BLaER1 (cell line): ENCODE data around the gene NEGR1.
"Not testable (repeated sequence)": the region's sequence is repeated elsewhere in the genome, so short reads cannot be mapped to it uniquely, and the experiment has no call there.

Source experiments
- H3K27ac ChIP-seq: shearing (Covaris generic); formaldehyde crosslinking; 2 replicates; pipeline ENCODE4 v1.8.1; 2022
- H3K27me3 ChIP-seq: shearing (Covaris generic); formaldehyde crosslinking; 2 replicates; pipeline ENCODE4 v1.8.1; 2022
- H3K36me3 ChIP-seq: shearing (Covaris generic); formaldehyde crosslinking; 2 replicates; pipeline ENCODE4 v1.8.1; 2022
- H3K4me1 ChIP-seq: shearing (Covaris generic); formaldehyde crosslinking; 2 replicates; pipeline ENCODE4 v1.8.1; 2022
- H3K4me2 ChIP-seq: shearing (Covaris generic); formaldehyde crosslinking; 2 replicates; pipeline ENCODE4 v1.8.1; 2022
- H3K4me3 ChIP-seq: shearing (Covaris generic); formaldehyde crosslinking; 2 replicates; pipeline ENCODE4 v1.8.1; 2022
- H3K9ac ChIP-seq: shearing (Covaris generic); formaldehyde crosslinking; 2 replicates; pipeline ENCODE4 v1.8.1; 2022
- H3K9me3 ChIP-seq: shearing (Covaris generic); formaldehyde crosslinking; 2 replicates; pipeline ENCODE4 v1.8.1; 2022
- H4K20me1 ChIP-seq: shearing (Covaris generic); formaldehyde crosslinking; 2 replicates; pipeline ENCODE4 v1.8.1; 2022
- Cebpa-rat ChIP-seq: shearing (Covaris generic); IDR thresholded peaks from 2 replicates; pipeline ENCODE4 v1.8.1; 2022

The NEGR1 gene

GRCh38 chr1:72241397-72241796, 40.9 kb downstream of the NEGR1 start:
- TF ChIP-seq Cebpa-rat: no peak
- Histone ChIP-seq H3K4me1 (no peaks in the 10 kb centered on the region), H3K36me3 (no peaks in the 10 kb centered on the region)

GRCh38 chr1:72235931-72236330, 46.4 kb downstream of the NEGR1 start:
- H3K9me3 ChIP-seq, H3K9ac ChIP-seq, H3K27ac ChIP-seq, H3K4me3 ChIP-seq, H3K4me1 ChIP-seq, H3K4me2 ChIP-seq, H4K20me1 ChIP-seq, H3K36me3 ChIP-seq, H3K27me3 ChIP-seq: not testable (repeated sequence)

More at GRCh38 chr1:72241397-72241796, 40.9 kb downstream of the NEGR1 start:
- H4K20me1 ChIP-seq: no peaks in the 10 kb centered on the region
- H3K9ac ChIP-seq: no peak overlapping the region
- H3K4me2 ChIP-seq: no peak overlapping the region
- no peaks in the 10 kb centered on the region for H3K27me3 ChIP-seq
- no peak overlapping the region for H3K4me3 ChIP-seq
- no peaks in the 10 kb centered on the region for H3K9me3 ChIP-seq
- H3K27ac ChIP-seq: no peak overlapping the region

GRCh38 chr1:72235062-72235461, 47.3 kb downstream of the NEGR1 start:
- H3K4me3 ChIP-seq: no peak overlapping the region
- H3K27ac ChIP-seq: no peak overlapping the region
- H4K20me1 ChIP-seq: no peaks in the 10 kb centered on the region
- no peaks in the 10 kb centered on the region for H3K27me3 ChIP-seq
- no peaks in the 10 kb centered on the region for H3K9me3 ChIP-seq
- no peak overlapping the region for H3K9ac ChIP-seq
- H3K4me2 ChIP-seq: no peak overlapping the region
- TF ChIP-seq Cebpa-rat: no peak
- H3K36me3 ChIP-seq: no peaks in the 10 kb centered on the region
- no peaks in the 10 kb centered on the region for H3K4me1 ChIP-seq

GRCh38 chr1:72230746-72231145, 51.6 kb downstream of the NEGR1 start:
- Histone ChIP-seq H3K27me3 (no peaks in the 10 kb centered on the region), H3K9ac (no peak overlapping the region), H3K4me2 (no peak overlapping the region), H3K9me3 (no peaks in the 10 kb centered on the region), H3K4me1 (no peaks in the 10 kb centered on the region), H3K4me3 (no peak overlapping the region), H3K27ac (no peak overlapping the region), H4K20me1 (no peaks in the 10 kb centered on the region), H3K36me3 (no peaks in the 10 kb centered on the region)
- no peak for TF ChIP-seq Cebpa-rat

- no peak overlapping the region for H3K9ac ChIP-seq
- no peak overlapping the region for H3K4me2 ChIP-seq
- TF ChIP-seq Cebpa-rat: no peak
- no peak overlapping the region for H3K27ac ChIP-seq
- H3K36me3 ChIP-seq: no peaks in the 10 kb centered on the region
- H3K27me3 ChIP-seq: no peaks in the 10 kb centered on the region
- H4K20me1 ChIP-seq: no peaks in the 10 kb centered on the region
- H3K4me3 ChIP-seq: no peak overlapping the region
- H3K4me1 ChIP-seq: no peaks in the 10 kb centered on the region
- H3K9me3 ChIP-seq: no peaks in the 10 kb centered on the region
Observed at GRCh38 chr1:72229893-72230292, 52.4 kb downstream of the NEGR1 start.

- H3K27ac ChIP-seq: no peak overlapping the region
- H3K9me3 ChIP-seq: no peaks in the 10 kb centered on the region
- H4K20me1 ChIP-seq: no peaks in the 10 kb centered on the region
- H3K4me3 ChIP-seq: no peak overlapping the region
- no peaks in the 10 kb centered on the region for H3K4me1 ChIP-seq
- H3K27me3 ChIP-seq: no peaks in the 10 kb centered on the region
- no peak overlapping the region for H3K9ac ChIP-seq
- no peaks in the 10 kb centered on the region for H3K36me3 ChIP-seq
- H3K4me2 ChIP-seq: no peak overlapping the region
- TF ChIP-seq Cebpa-rat: no peak
Observed at GRCh38 chr1:72227667-72228066, 54.7 kb downstream of the NEGR1 start.

- TF ChIP-seq Cebpa-rat: no peak
- Histone ChIP-seq H3K4me3 (no peak overlapping the region), H3K4me1 (no peaks in the 10 kb centered on the region), H3K9ac (no peak overlapping the region), H3K27me3 (no peaks in the 10 kb centered on the region), H3K9me3 (no peaks in the 10 kb centered on the region), H4K20me1 (no peaks in the 10 kb centered on the region), H3K27ac (no peak overlapping the region), H3K36me3 (no peaks in the 10 kb centered on the region), H3K4me2 (no peak overlapping the region)
Observed at GRCh38 chr1:72224506-72224905, 57.8 kb downstream of the NEGR1 start.

GRCh38 chr1:72221811-72222210, 60.5 kb downstream of the NEGR1 start:
- H4K20me1 ChIP-seq: no peaks in the 10 kb centered on the region

GRCh38 chr1:72218141-72218739, 64.1 kb downstream of the NEGR1 start:
- Histone ChIP-seq H3K9me3 (no peaks in the 10 kb centered on the region), H3K27me3 (no peaks in the 10 kb centered on the region), H3K36me3 (no peaks in the 10 kb centered on the region), H3K4me3 (no peak overlapping the region), H3K4me2 (no peak overlapping the region), H3K9ac (no peak overlapping the region), H3K4me1 (no peaks in the 10 kb centered on the region), H3K27ac (no peak overlapping the region), H4K20me1 (no peaks in the 10 kb centered on the region)
- TF ChIP-seq Cebpa-rat: no peak

More at GRCh38 chr1:72221811-72222210, 60.5 kb downstream of the NEGR1 start:
- no peak for TF ChIP-seq Cebpa-rat
- Histone ChIP-seq H3K27ac (no peak overlapping the region), H3K9me3 (no peaks in the 10 kb centered on the region), H3K36me3 (no peaks in the 10 kb centered on the region), H3K27me3 (no peaks in the 10 kb centered on the region), H3K4me3 (no peak overlapping the region), H3K9ac (no peak overlapping the region), H3K4me2 (no peak overlapping the region), H3K4me1 (no peaks in the 10 kb centered on the region)

GRCh38 chr1:72207059-72207458, 75.3 kb downstream of the NEGR1 start:
- Histone ChIP-seq H4K20me1 (no peaks in the 10 kb centered on the region), H3K4me1 (no peaks in the 10 kb centered on the region), H3K4me2 (no peak overlapping the region), H3K27me3 (no peaks in the 10 kb centered on the region), H3K9ac (no peak overlapping the region), H3K4me3 (no peak overlapping the region), H3K27ac (no peak overlapping the region), H3K9me3 (no peaks in the 10 kb centered on the region), H3K36me3 (no peaks in the 10 kb centered on the region)
- TF ChIP-seq Cebpa-rat: no peak

GRCh38 chr1:72202761-72203160, 79.6 kb downstream of the NEGR1 start:
- H3K4me3 ChIP-seq: no peak overlapping the region
- H3K9me3 ChIP-seq: no peaks in the 10 kb centered on the region
- H3K36me3 ChIP-seq: no peaks in the 10 kb centered on the region
- H3K27ac ChIP-seq: no peak overlapping the region
- no peak for TF ChIP-seq Cebpa-rat
- no peaks in the 10 kb centered on the region for H3K4me1 ChIP-seq
- no peak overlapping the region for H3K9ac ChIP-seq
- no peak overlapping the region for H3K4me2 ChIP-seq
- H3K27me3 ChIP-seq: no peaks in the 10 kb centered on the region
- H4K20me1 ChIP-seq: no peaks in the 10 kb centered on the region
